ENCODE results near the gene SYT7.
A peak's percentile ranks its signal among the peaks of the same experiment; 100 is the strongest.

The SYT7 gene

GRCh38 chr11:61609000-61609979 is 28.4 kb upstream of the SYT7 start:
- H3K27ac ChIP-seq (ENCODE audit: low read depth, low read length, severe bottlenecking), result no peak overlapping the region

GRCh38 chr11:61607920-61608599 is 27.2 kb upstream of the SYT7 start:
- WGBS, 2 experiments (ENCODE audit: insufficient coverage in 2 of 2), result 92 to 96% methylated on average over 8 to 9 of the region's 14 CpGs
- H3K9me3 ChIP-seq (ENCODE audit: control insufficient read depth, low read length), result no peaks in the 10 kb centered on the region
- H3K27ac ChIP-seq (ENCODE audit: low read depth, low read length, severe bottlenecking), result no peak overlapping the region
- H3K4me3 ChIP-seq (ENCODE audit: extremely low read depth, insufficient read depth, low read length, poor library complexity, severe bottlenecking), result no peak overlapping the region
- H3K4me1 ChIP-seq (ENCODE audit: control insufficient read depth, insufficient read depth, low read length, poor library complexity, severe bottlenecking), result peaks cover 11% of the 10 kb centered on the region
- H3K36me3 ChIP-seq (ENCODE audit: control insufficient read depth, insufficient read depth, low read length), result no peaks in the 10 kb centered on the region

More at GRCh38 chr11:61609000-61609979, 28.4 kb upstream of the SYT7 start:
- 69% methylated on average over 18 to 21 of the region's 22 CpGs for WGBS, 2 experiments (ENCODE audit: insufficient coverage in 2 of 2)
- H3K36me3 ChIP-seq (ENCODE audit: control insufficient read depth, insufficient read depth, low read length), result no peaks in the 10 kb centered on the region
- peaks cover 4% of the 10 kb centered on the region for H3K4me1 ChIP-seq (ENCODE audit: control insufficient read depth, insufficient read depth, low read length, poor library complexity, severe bottlenecking)
- H3K9me3 ChIP-seq (ENCODE audit: control insufficient read depth, low read length), result no peaks in the 10 kb centered on the region
- no peak overlapping the region for H3K4me3 ChIP-seq (ENCODE audit: extremely low read depth, insufficient read depth, low read length, poor library complexity, severe bottlenecking)

- Histone ChIP-seq H3K4me3 (ENCODE audit: extremely low read depth, insufficient read depth, low read length, poor library complexity, severe bottlenecking) (no peak overlapping the region), H3K27ac (ENCODE audit: low read depth, low read length, severe bottlenecking) (no peak overlapping the region), H3K36me3 (ENCODE audit: control insufficient read depth, insufficient read depth, low read length) (no peaks in the 10 kb centered on the region), H3K4me1 (ENCODE audit: control insufficient read depth, insufficient read depth, low read length, poor library complexity, severe bottlenecking) (peaks cover 18% of the 10 kb centered on the region), H3K9me3 (ENCODE audit: control insufficient read depth, low read length) (no peaks in the 10 kb centered on the region)
- WGBS, 2 experiments (ENCODE audit: insufficient coverage in 2 of 2), result 92 to 93% methylated on average over 2 of the region's 3 CpGs
These were observed 26.6 kb upstream of the SYT7 start for GRCh38 chr11:61607426-61607825.

DNA sequence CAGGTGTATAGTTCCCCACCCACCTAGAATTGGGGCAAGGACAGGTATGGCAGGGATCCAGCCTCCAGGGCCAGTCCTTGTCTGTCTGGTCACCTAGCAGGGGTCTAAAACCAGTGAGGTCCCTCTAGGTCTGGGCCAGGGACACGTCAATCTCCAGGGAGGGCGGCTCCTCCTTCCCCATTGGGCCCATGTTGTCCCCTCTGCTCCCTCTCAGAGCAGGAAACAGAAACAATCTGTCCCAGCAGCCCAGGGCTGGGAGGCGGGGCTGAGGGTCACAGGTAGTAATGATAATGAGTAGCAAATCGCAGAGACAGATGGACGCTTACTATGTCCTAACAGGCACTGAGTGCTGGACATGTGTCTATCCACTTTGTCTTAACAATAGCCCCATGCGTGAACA is 22.8 kb upstream of the SYT7 start:
- 73 to 76% methylated on average over 5 to 6 of the region's 6 CpGs for WGBS, 2 experiments (ENCODE audit: insufficient coverage in 2 of 2)
- no peaks in the 10 kb centered on the region for H3K9me3 ChIP-seq (ENCODE audit: control insufficient read depth, low read length)
- H3K4me3 ChIP-seq (ENCODE audit: extremely low read depth, insufficient read depth, low read length, poor library complexity, severe bottlenecking), result no peak overlapping the region
- no peak overlapping the region for H3K27ac ChIP-seq (ENCODE audit: low read depth, low read length, severe bottlenecking)
- H3K4me1 ChIP-seq (ENCODE audit: control insufficient read depth, insufficient read depth, low read length, poor library complexity, severe bottlenecking), result peaks cover 33% of the 10 kb centered on the region
- H3K36me3 ChIP-seq (ENCODE audit: control insufficient read depth, insufficient read depth, low read length), result no peaks in the 10 kb centered on the region

DNA sequence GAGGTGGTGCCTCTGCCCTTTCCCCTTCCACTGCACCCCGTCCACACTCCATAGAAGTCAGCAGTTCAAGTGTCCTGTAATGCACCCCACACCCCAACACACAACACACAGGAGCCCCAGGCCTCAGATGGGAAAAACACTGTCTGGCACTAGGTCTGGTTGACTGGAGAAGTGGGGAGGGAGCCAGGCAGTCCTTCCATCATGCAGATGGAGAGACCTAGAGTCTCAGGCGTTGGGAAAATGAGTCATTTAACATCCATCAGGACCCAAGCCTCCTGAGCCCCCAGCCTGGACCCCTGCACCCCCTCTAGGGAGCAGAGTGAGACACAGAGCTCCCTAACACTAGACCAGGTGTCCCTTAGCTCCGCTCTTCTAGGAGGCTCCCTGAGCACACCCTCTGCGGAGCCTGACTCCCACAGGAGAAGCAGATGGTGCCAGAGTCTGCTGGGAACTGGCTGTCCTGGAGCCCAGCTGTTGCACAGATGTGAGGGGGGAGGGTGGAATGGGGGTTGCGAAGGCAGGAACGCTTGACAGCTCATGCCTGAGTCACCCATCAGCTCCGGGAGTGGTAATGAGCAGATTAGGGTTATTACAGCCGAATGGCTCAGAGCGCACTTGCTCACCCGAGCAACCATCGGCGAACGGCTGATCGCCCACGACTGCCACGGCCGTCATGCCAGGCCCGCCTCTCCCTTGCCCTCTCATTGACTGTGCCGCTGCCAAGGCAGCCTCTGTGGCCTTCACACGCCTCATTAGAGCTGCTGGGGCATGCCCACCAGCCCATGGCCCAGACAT is 22.1 kb upstream of the SYT7 start:
- Histone ChIP-seq H3K4me1 (ENCODE audit: control insufficient read depth, insufficient read depth, low read length, poor library complexity, severe bottlenecking) (peaks cover 36% of the 10 kb centered on the region), H3K4me3 (ENCODE audit: extremely low read depth, insufficient read depth, low read length, poor library complexity, severe bottlenecking) (no peak overlapping the region), H3K36me3 (ENCODE audit: control insufficient read depth, insufficient read depth, low read length) (no peaks in the 10 kb centered on the region), H3K9me3 (ENCODE audit: control insufficient read depth, low read length) (no peaks in the 10 kb centered on the region), H3K27ac (ENCODE audit: low read depth, low read length, severe bottlenecking) (no peak overlapping the region)
- 77 to 83% methylated on average over 19 of the region's 20 CpGs for WGBS, 2 experiments (ENCODE audit: insufficient coverage in 2 of 2)

DNA sequence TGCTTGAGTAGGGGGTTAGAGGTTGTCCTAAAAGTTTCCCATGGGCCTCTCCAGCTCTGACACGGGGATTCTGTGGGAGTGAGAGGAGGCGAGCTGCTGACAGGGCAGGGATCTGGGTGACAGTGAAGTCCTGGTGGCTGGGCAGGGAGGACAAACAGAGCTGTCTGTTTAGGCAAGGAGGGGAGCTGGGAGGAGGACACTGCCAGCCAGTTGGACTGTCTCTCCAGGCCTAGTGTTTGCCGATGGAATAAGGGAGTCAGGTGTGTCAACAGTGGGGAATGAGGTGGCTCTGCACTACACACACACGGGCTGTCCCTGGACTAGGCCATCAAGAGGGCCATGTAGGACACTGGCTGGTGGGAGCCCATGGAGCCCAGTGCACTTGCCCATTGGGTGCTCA is 20.6 kb upstream of the SYT7 start:
- Histone ChIP-seq H3K27ac (ENCODE audit: low read depth, low read length, severe bottlenecking) (no peak overlapping the region), H3K4me3 (ENCODE audit: extremely low read depth, insufficient read depth, low read length, poor library complexity, severe bottlenecking) (no peak overlapping the region), H3K36me3 (ENCODE audit: control insufficient read depth, insufficient read depth, low read length) (no peaks in the 10 kb centered on the region), H3K9me3 (ENCODE audit: control insufficient read depth, low read length) (no peaks in the 10 kb centered on the region), H3K4me1 (ENCODE audit: control insufficient read depth, insufficient read depth, low read length, poor library complexity, severe bottlenecking) (peaks cover 38% of the 10 kb centered on the region)
- 87 to 96% methylated on average over 4 of the region's 4 CpGs for WGBS, 2 experiments (ENCODE audit: insufficient coverage in 2 of 2)

DNA sequence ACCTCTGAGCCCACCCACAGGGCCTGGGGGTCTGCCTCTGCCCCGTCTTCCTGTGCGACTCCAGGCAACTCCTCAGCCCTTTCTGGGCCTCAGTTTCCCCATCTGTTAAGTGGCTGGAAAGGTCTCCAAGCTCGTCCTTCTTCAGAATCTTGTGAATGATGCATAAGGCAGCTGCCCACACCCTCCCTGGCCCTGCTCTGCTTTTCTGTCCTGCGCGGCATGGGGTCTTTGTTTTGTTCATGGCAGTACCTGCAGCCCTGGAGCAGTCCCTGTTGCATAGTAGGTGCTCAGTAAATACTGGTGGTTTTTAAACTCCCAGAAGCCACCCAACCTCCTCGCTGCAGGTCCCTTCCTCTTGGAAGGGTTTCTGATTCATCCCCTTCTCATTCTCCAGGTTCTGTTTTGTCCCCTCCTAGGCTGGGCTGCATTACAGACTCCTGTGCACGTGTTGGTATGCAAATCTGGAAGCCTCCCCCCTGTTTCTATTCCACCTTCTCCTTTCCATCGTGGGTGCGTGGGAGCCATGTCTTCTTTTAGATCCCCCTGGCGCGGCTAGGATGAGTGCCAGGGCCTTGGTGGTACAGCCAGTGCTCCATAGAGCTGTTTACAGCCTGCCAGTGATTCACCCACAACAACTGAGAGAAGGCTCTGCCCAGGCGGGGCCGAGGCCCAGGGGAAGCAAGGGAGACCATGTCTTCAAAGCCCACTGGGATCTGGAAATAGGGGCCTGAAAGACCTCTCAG is 19.3 kb upstream of the SYT7 start:
- H3K4me1 ChIP-seq (ENCODE audit: control insufficient read depth, insufficient read depth, low read length, poor library complexity, severe bottlenecking), result peaks cover 44% of the 10 kb centered on the region
- no peaks in the 10 kb centered on the region for H3K36me3 ChIP-seq (ENCODE audit: control insufficient read depth, insufficient read depth, low read length)
- no peak overlapping the region for H3K4me3 ChIP-seq (ENCODE audit: extremely low read depth, insufficient read depth, low read length, poor library complexity, severe bottlenecking)
- no peak overlapping the region for H3K27ac ChIP-seq (ENCODE audit: low read depth, low read length, severe bottlenecking)
- no peaks in the 10 kb centered on the region for H3K9me3 ChIP-seq (ENCODE audit: control insufficient read depth, low read length)
- WGBS, 2 experiments (ENCODE audit: insufficient coverage in 2 of 2), result 57 to 69% methylated on average over 9 of the region's 13 CpGs

GRCh38 chr11:61598886-61599868 is 18.3 kb upstream of the SYT7 start:
- Histone ChIP-seq H3K9me3 (ENCODE audit: control insufficient read depth, low read length) (no peaks in the 10 kb centered on the region), H3K36me3 (ENCODE audit: control insufficient read depth, insufficient read depth, low read length) (no peaks in the 10 kb centered on the region), H3K4me3 (ENCODE audit: extremely low read depth, insufficient read depth, low read length, poor library complexity, severe bottlenecking) (no peak overlapping the region), H3K27ac (ENCODE audit: low read depth, low read length, severe bottlenecking) (peak overlapping the region; percentile 26), H3K4me1 (ENCODE audit: control insufficient read depth, insufficient read depth, low read length, poor library complexity, severe bottlenecking) (peaks cover 48% of the 10 kb centered on the region)
- 43 to 59% methylated on average over 16 to 25 of the region's 25 CpGs for WGBS, 2 experiments (ENCODE audit: insufficient coverage in 2 of 2)

DNA sequence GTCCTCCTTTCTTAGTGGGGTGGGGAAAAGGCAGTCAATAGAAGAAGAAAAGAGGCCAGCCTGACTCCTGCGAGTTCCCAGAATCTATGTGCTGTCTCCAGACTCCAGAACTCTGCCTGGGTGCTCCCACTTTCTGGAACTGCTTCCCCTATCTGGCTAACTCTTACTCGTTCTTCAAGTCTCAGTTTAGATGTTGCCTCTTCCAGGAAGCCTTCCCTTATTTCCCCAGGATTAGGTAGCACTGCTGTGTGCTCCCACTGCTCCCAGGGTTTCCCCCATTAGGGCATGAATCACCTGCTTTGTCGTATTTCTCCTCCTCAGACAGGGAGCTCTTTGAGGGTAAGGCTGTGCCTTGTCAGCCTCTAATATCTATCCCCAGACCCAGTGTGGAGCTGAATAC is 17.5 kb upstream of the SYT7 start:
- no peak overlapping the region for H3K4me3 ChIP-seq (ENCODE audit: extremely low read depth, insufficient read depth, low read length, poor library complexity, severe bottlenecking)
- no peak overlapping the region for H3K27ac ChIP-seq (ENCODE audit: low read depth, low read length, severe bottlenecking)
- WGBS, 2 experiments (ENCODE audit: insufficient coverage in 2 of 2), result 58 to 71% methylated on average over 2 of the region's 3 CpGs
- no peaks in the 10 kb centered on the region for H3K36me3 ChIP-seq (ENCODE audit: control insufficient read depth, insufficient read depth, low read length)
- H3K9me3 ChIP-seq (ENCODE audit: control insufficient read depth, low read length), result no peaks in the 10 kb centered on the region
- H3K4me1 ChIP-seq (ENCODE audit: control insufficient read depth, insufficient read depth, low read length, poor library complexity, severe bottlenecking), result peaks cover 45% of the 10 kb centered on the region
